Astrocyte of the spinal cord (primary cell): Measurements from ENCODE around the gene SMPD2.
"Not testable (repeated sequence)": the region's sequence is repeated elsewhere in the genome, so short reads cannot be mapped to it uniquely, and the experiment has no call there.

ENCODE experiments used
- DNase-seq: peaks from one replicate; pipeline ENCODE4 v3.0.0; 2011; ENCODE audit warnings: low read depth, low spot score
- H3K4me3 ChIP-seq: 2 replicates; pipeline ENCODE4 v1.5.1; 2011; ENCODE audit warnings: low read depth, mild to moderate bottlenecking, low read length, moderate library complexity
- in situ Hi-C: cut with HindIII; loops from 2 replicates; pipeline ENCODE4 v1.10.0; 2017; ENCODE audit warnings: low sequenced_read_pairs
- TF ChIP-seq, protein P1 (sequence below): IDR thresholded peaks from 2 replicates; pipeline ENCODE4 v1.5.1; 2012; ENCODE audit warnings: low read depth, mild to moderate bottlenecking, low read length, inconsistent platforms

Gene SMPD2

DNA sequence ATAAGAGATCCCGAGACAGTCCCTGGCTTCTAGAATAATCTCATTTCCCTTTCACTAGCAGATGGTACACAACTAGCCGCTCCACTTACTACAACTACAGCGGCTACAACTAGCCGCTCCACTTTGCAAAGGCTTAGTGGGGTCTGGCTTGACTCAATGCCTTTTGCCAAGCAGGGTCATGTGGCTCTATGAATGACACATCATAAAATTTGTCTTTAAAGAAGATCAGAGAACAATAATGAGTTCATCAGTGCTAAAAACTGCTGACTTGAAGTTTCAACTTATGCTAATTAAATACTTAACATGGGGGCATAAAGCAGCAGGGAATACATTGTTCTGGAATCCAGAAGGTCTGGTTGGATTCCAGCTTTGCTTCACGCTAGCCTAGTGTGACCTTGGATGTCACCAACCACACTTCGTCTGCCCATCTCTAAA is 17.1 kb downstream of the SMPD2 start:
- TF ChIP-seq, protein P1, sequence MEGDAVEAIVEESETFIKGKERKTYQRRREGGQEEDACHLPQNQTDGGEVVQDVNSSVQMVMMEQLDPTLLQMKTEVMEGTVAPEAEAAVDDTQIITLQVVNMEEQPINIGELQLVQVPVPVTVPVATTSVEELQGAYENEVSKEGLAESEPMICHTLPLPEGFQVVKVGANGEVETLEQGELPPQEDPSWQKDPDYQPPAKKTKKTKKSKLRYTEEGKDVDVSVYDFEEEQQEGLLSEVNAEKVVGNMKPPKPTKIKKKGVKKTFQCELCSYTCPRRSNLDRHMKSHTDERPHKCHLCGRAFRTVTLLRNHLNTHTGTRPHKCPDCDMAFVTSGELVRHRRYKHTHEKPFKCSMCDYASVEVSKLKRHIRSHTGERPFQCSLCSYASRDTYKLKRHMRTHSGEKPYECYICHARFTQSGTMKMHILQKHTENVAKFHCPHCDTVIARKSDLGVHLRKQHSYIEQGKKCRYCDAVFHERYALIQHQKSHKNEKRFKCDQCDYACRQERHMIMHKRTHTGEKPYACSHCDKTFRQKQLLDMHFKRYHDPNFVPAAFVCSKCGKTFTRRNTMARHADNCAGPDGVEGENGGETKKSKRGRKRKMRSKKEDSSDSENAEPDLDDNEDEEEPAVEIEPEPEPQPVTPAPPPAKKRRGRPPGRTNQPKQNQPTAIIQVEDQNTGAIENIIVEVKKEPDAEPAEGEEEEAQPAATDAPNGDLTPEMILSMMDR, result no peak
- in situ Hi-C loops, result no loop called here
- no peak overlapping the region for H3K4me3 ChIP-seq
- DNase-seq, result no peak

DNA sequence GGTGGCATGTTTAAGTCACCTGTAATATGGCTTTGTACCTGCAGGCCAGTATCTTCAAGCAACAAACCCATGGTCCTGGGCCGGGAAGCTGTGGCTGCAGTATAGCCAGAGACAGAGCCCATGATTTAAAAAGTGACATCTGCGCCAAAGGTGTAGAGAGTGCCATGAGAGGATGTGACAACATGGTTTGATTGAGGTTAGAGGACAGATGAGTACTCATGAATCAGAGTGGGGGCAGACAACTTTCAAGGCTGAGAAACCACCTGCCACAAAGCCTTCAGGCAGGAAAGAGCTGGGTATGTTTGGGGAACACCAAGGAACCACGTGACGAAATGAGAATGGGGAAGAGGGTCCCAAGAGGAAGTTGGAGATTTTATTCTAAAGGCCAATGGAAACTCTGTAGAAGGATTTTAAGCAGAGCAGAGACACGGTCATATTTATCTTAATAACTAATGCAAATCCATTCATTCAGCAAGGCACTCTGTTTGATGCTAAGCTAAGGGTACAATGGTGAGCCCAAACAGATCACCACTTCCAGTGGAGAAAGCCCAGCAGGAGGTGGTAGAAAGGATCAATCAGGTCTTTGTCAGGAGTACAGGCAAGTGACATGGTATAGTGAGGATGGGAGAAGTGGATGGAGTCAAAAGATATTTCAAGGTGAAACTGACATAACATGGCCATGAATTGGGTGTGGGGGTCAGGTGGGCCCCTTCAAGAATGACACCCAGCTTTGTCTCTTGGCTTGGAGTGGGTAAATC is 18.4 kb downstream of the SMPD2 start:
- no peak overlapping the region for H3K4me3 ChIP-seq
- in situ Hi-C loops, result no loop called here
- TF ChIP-seq, protein P1, result no peak
- no peak for DNase-seq

DNA sequence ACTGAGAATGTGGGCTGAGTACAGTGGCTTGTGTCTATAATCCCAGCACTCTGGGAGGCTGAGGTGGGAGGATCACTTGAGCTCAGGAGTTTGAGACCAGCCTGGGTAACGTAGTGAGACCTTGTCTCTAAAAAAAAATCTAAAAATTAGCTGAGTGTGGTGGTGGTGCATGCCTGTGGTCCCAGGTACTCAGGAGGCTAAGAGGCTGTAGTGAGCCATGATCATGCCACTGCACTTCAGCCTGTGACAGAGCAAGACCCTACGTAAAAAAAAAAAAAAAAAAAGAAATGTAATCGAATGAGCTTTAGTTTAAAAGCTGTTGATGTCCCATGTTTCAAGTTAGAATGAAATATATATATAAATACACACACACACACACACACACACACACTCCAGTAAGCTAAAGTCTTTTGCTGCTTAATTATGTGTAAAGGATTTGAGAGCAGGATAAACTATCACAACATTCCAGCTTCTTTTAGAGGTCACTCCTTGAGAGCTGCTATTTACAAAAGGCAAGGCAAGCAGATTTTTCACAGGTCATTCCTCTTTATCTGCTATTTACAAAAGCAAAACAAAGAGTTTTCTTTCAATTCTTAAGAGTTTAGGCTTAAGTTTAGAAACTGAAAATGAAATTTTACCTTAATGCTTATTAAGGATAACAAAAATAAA is 19.8 kb downstream of the SMPD2 start:
- no peak overlapping the region for H3K4me3 ChIP-seq
- DNase-seq, result no peak
- in situ Hi-C loops, result no loop called here
- TF ChIP-seq, protein P1, result no peak

DNA sequence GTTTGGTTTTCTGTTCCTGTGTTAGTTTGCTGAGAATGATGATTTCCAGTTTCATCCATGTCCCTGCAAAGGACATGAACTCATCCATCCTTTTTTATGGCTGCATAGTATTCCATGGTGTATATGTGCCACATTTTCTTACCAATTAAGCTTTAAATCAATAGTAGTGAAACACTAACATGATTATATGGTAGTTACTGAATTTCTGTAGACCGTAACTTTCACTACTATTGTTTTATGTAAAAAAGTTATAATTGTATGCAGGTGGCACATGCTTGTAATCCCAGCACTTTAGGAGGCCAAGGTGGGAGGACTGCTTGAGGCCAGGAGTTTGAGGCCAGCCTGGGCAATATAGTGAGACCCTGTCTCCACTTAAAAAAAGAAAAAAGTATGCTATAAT is 20.7 kb downstream of the SMPD2 start:
- in situ Hi-C loops, DNase-seq, H3K4me3 ChIP-seq: not testable (repeated sequence)

DNA sequence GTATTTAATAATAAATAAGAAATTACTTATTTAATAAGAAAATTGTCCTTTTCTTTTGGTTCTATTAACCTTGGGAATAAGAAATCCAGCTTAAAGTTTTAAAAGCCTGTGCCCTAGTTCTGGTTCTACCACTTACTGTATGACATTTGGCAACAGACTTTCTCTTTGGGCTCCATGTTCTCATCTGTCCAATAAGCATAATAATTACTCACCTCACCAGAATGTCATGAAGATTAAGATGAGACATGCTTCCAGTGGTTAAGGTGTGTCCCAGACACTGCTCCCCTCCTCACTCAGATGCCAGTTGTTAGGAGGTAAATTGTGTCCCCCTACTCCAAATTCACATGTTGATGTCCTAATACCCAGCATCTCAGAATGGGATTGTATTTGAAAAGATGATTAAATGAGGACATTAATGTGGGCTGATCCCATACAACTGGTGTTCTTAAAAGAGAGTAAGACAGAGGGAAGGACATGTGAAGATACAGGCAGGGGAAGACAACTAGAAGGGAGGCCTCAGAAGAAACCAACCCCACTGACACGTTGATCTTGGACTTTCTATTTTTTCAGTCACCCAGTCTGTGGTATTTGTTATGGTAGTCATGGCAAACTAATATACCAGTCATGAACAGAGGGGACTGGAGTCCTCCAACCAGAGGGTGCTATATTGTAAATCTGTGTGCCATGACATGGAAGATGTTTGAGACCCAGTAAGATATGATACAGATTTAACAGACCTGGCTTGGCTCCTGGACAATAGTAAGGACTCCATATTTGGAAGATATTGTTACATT is 21.4 kb downstream of the SMPD2 start:
- H3K4me3 ChIP-seq, result no peak overlapping the region
- DNase-seq, result no peak
- TF ChIP-seq, protein P1, result no peak
- in situ Hi-C loops, result no loop called here

DNA sequence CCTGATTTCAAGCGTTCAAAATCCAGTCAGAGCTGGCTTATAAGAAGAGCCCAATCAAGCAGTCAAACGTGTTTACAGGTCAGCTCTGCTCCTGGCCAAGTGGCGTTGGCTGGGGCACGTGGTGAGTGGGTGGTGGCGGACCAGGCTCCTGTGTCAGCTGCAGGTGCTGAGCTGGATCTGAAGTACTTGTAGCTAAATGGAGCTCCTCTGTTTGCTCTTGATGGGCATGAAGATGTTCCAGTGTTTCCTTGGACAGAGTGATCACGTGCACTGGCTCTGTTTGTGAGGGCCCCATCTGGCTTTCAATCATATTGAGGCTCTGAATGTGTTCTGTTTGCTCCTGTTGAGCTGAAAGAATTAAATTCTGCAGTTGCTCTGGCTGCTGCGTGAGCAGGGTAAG is 25.2 kb downstream of the SMPD2 start:
- in situ Hi-C loops, result no loop called here
- no peak for DNase-seq
- TF ChIP-seq, protein P1, result no peak
- no peak overlapping the region for H3K4me3 ChIP-seq
